H1 (cell line): ENCODE data around the gene TRAK1. TPM values are rescaled to one million over a fixed set of nuclear protein-coding genes. Genes with fewer than 3 reads are reported as not detected.

ENCODE experiments used
- CTCF ChIA-PET: fragments of 300-600 bp; sonication (Branson Sonifier 250); formaldehyde crosslinking; loops from one replicate; lab custom pipeline; 2021; ENCODE audit not compliant: partially characterized antibody; lab: Charles Lee
- POLR2A ChIA-PET: fragments of 300-600 bp; sonication (Branson Sonifier 250); formaldehyde crosslinking; loops from one replicate; lab custom pipeline; 2021; ENCODE audit warnings: inconsistent platforms; ENCODE audit not compliant: partially characterized antibody; lab: Charles Lee
- DNase-seq, 2 experiments: peaks; one replicate each; pipeline versions ENCODE4 v3.0.0 to v3.0.0-alpha.2; 2010 to 2022; ENCODE audit warnings: low spot score in 2 of 2, low read depth in 1 of 2, mixed read lengths in 1 of 2
- FAIRE-seq: peaks from 2 replicates; lab custom pipeline; 2011; peaks lifted over from hg19 to GRCh38; lab: Jason Lieb, UNC
- H2AFZ ChIP-seq: 2 replicates; pipeline ENCODE4 v1.8.1; 2012; ENCODE audit warnings: low read length, inconsistent platforms
- H2AK5ac ChIP-seq: 2 replicates; pipeline ENCODE4 v1.6.1; 2013; ENCODE audit warnings: low read depth, low read length
- H2BK120ac ChIP-seq: replicated peaks from 2 replicates; pipeline ENCODE3; 2013; ENCODE audit warnings: low read depth, low read length, inconsistent platforms
- H2BK12ac ChIP-seq: 2 replicates; pipeline ENCODE4 v1.6.1; 2013; ENCODE audit warnings: low read depth, low read length
- H2BK15ac ChIP-seq: 2 replicates; pipeline ENCODE4 v1.6.1; 2013; ENCODE audit warnings: low read length
- H2BK20ac ChIP-seq: 2 replicates; pipeline ENCODE4 v1.6.1; 2013; ENCODE audit warnings: low read length
- H2BK5ac ChIP-seq: 2 replicates; pipeline ENCODE4 v1.6.1; 2013; ENCODE audit warnings: low read depth, low read length
- H3K14ac ChIP-seq: 2 replicates; pipeline ENCODE4 v1.6.1; 2013; ENCODE audit warnings: inconsistent platforms; ENCODE audit not compliant: insufficient read length
- H3K18ac ChIP-seq: 2 replicates; pipeline ENCODE4 v1.6.1; 2013; ENCODE audit warnings: low read length; ENCODE audit errors: extremely low read depth
- H3K23ac ChIP-seq: 2 replicates; pipeline ENCODE4 v1.6.1; 2013; ENCODE audit warnings: inconsistent platforms; ENCODE audit not compliant: insufficient read length
- H3K23me2 ChIP-seq: 2 replicates; pipeline ENCODE4 v1.6.1; 2013; ENCODE audit warnings: low read depth, low read length
- H3K27ac ChIP-seq: 2 replicates; pipeline ENCODE4 v1.6.1; 2011; ENCODE audit warnings: low read depth, low read length, inconsistent platforms
- H3K27me3 ChIP-seq, 4 experiments: replicated peaks in 1 of 4; 1 replicate in 1 of 4; 2 replicates in 3 of 4; pipeline versions ENCODE4 v1.6.1 to v1.8.1; 2011 to 2013; ENCODE audit warnings: low read length in 3 of 4, mild to moderate bottlenecking in 3 of 4, inconsistent platforms in 2 of 4, mixed read lengths in 2 of 4, moderate library complexity in 1 of 4; ENCODE audit not compliant: control insufficient read depth in 3 of 4, insufficient read depth in 3 of 4; ENCODE audit errors: extremely low read depth in 1 of 4
- H3K36me3 ChIP-seq, 4 experiments: 2 replicates each; pipeline versions ENCODE4 v1.6.1 to v1.8.1; 2011 to 2013; ENCODE audit warnings: mild to moderate bottlenecking in 4 of 4, low read length in 3 of 4, moderate library complexity in 2 of 4, control low read depth in 1 of 4, inconsistent platforms in 1 of 4; ENCODE audit not compliant: insufficient read depth in 4 of 4, control insufficient read depth in 2 of 4
- H3K4ac ChIP-seq: replicated peaks from 2 replicates; pipeline ENCODE3; 2013; ENCODE audit warnings: low read length, low read depth, mixed read lengths, inconsistent platforms; ENCODE audit not compliant: insufficient read length
- H3K4me1 ChIP-seq, 4 experiments: replicated peaks in 1 of 4; 1 replicate in 1 of 4; 2 replicates in 3 of 4; pipeline versions ENCODE4 v1.6.1 to v1.8.1; 2011 to 2013; ENCODE audit warnings: low read length in 3 of 4, inconsistent platforms in 2 of 4, mixed read lengths in 1 of 4; ENCODE audit not compliant: insufficient read depth in 4 of 4, control insufficient read depth in 3 of 4
- H3K4me2 ChIP-seq, 2 experiments: 2 replicates each; pipeline versions ENCODE4 v1.6.1 to v1.8.1; 2011 to 2013; ENCODE audit warnings: low read depth in 2 of 2, low read length in 2 of 2, control low read depth in 1 of 2, inconsistent platforms in 1 of 2, mild to moderate bottlenecking in 1 of 2; ENCODE audit not compliant: insufficient read depth in 1 of 2
- H3K4me3 ChIP-seq, 4 experiments: fragments of 200-600, 300-600 bp in 1 of 4; sonication (generic), shearing (Covaris generic), sonication (Bioruptor Twin) in 1 of 4; 2 replicates each; pipeline versions ENCODE4 v1.5.1 to v1.8.1; 2011 to 2016; ENCODE audit warnings: low read length in 4 of 4, low read depth in 3 of 4, control low read depth in 2 of 4, inconsistent platforms in 2 of 4, mild to moderate bottlenecking in 2 of 4, mixed read lengths in 1 of 4, moderate library complexity in 1 of 4; ENCODE audit not compliant: insufficient read depth in 2 of 4; ENCODE audit errors: extremely low read depth in 1 of 4
- H3K56ac ChIP-seq: replicated peaks from 2 replicates; pipeline ENCODE3; 2013; ENCODE audit warnings: low read depth, mild to moderate bottlenecking, mixed read lengths, low read length, inconsistent platforms; ENCODE audit not compliant: insufficient read length
- H3K79me1 ChIP-seq: 2 replicates; pipeline ENCODE4 v1.6.1; 2013; ENCODE audit warnings: low read depth, low read length, control low read depth
- H3K79me2 ChIP-seq, 2 experiments: 2 replicates each; pipeline versions ENCODE4 v1.6.1 to v1.8.1; 2012 to 2013; ENCODE audit warnings: low read length in 2 of 2, mild to moderate bottlenecking in 2 of 2, inconsistent platforms in 1 of 2; ENCODE audit not compliant: insufficient read depth in 2 of 2, control insufficient read depth in 1 of 2
- H3K9ac ChIP-seq, 4 experiments: replicated peaks in 1 of 4; 1 replicate in 1 of 4; 2 replicates in 3 of 4; pipeline versions ENCODE4 v1.6.1 to v1.8.1; 2011 to 2013; ENCODE audit warnings: low read depth in 3 of 4, low read length in 3 of 4, control low read depth in 2 of 4, mild to moderate bottlenecking in 2 of 4, moderate library complexity in 2 of 4, inconsistent platforms in 1 of 4; ENCODE audit errors: extremely low read depth in 1 of 4
- H3K9me3 ChIP-seq, 2 experiments: 2 replicates each; pipeline versions ENCODE4 v1.6.1 to v1.8.1; 2012 to 2013; ENCODE audit warnings: mild to moderate bottlenecking in 2 of 2, moderate library complexity in 2 of 2, control low read depth in 1 of 2, inconsistent platforms in 1 of 2, low read depth in 1 of 2, low read length in 1 of 2, mixed read lengths in 1 of 2; ENCODE audit not compliant: insufficient read depth in 2 of 2
- H4K20me1 ChIP-seq, 2 experiments: replicated peaks in 1 of 2; 2 replicates each; pipeline versions ENCODE3 to v1.8.1; 2011 to 2013; ENCODE audit warnings: inconsistent platforms in 2 of 2, low read length in 2 of 2, mild to moderate bottlenecking in 1 of 2; ENCODE audit not compliant: insufficient read depth in 2 of 2, control insufficient read depth in 1 of 2
- H4K5ac ChIP-seq: 2 replicates; pipeline ENCODE4 v1.6.1; 2013; ENCODE audit warnings: low read length, low read depth, mixed read lengths, inconsistent platforms; ENCODE audit not compliant: insufficient read length
- H4K8ac ChIP-seq: 2 replicates; pipeline ENCODE4 v1.8.0; 2013; ENCODE audit warnings: mild to moderate bottlenecking, moderate library complexity, low read length, inconsistent platforms; ENCODE audit not compliant: insufficient read depth; ENCODE audit errors: extremely low read depth
- H4K91ac ChIP-seq: replicated peaks from 2 replicates; pipeline ENCODE3; 2013; ENCODE audit warnings: low read length, mixed read lengths, inconsistent platforms; ENCODE audit not compliant: insufficient read length
- SAP30 ChIP-seq: fragments of 300-600 bp; sonication (generic); IDR thresholded peaks from 2 replicates; pipeline ENCODE4 v1.7.1; 2012; ENCODE audit warnings: low read length, moderate library complexity, mild to moderate bottlenecking, inconsistent platforms; ENCODE audit not compliant: insufficient read depth, insufficient replicate concordance
- TEAD4 ChIP-seq: IDR thresholded peaks from 2 replicates; pipeline ENCODE4 v1.6.1; 2012; ENCODE audit warnings: low read depth, low read length, inconsistent platforms, mixed read lengths
- WGBS, 2 experiments: shearing (Covaris generic) in 1 of 2; methylation state at CpG; one replicate each; pipeline versions ENCODE4 v1.1.6 to v1.1.7; 2013 to 2015; ENCODE audit warnings: low lambda C conversion rate in 2 of 2, mixed read lengths in 2 of 2, inconsistent platforms in 1 of 2, low coverage in 1 of 2, missing lambda C conversion rate in 1 of 2; ENCODE audit not compliant: insufficient replicate concordance in 2 of 2, insufficient coverage in 1 of 2, insufficient read length in 1 of 2; ENCODE audit errors: extremely low coverage in 1 of 2, missing lambda C conversion rate in 1 of 2; 5-methylcytosine and 5-hydroxymethylcytosine counted together
- polyA plus RNA-seq, 7 experiments: library from polyadenylated mRNA; depleted of rRNA in 3 of 7; stranded (reverse) in 5 of 7; unstranded in 2 of 7; fragments of >200 nt in 5 of 7; fragments of 200-250 nt in 2 of 7; gene quantifications; 1 replicate in 5 of 7; 2 replicates in 1 of 7; 4 replicates in 1 of 7; pipeline versions ENCODE4 v1.2.1 to v1.2.3, GENCODE V29; 2011 to 2013; ENCODE audit warnings: missing spikeins in 2 of 7, mixed read lengths in 2 of 7
- total RNA-seq: library from RNA; stranded (reverse); fragmentation: NEBNext Ultra II Directional; extraction: Animal tissue kit (Norgen Biotek cat#: 25700); gene quantifications from 2 replicates; pipeline ENCODE4 v1.2.1, GENCODE V29; 2021

TRAK1 gene
- total and polyA plus RNA-seq, 2 of the 8 experiments (the other 6 are each of a cell fraction or from before 2014, with no cell fraction given) = 21.3 to 32.7 TPM

DNA sequence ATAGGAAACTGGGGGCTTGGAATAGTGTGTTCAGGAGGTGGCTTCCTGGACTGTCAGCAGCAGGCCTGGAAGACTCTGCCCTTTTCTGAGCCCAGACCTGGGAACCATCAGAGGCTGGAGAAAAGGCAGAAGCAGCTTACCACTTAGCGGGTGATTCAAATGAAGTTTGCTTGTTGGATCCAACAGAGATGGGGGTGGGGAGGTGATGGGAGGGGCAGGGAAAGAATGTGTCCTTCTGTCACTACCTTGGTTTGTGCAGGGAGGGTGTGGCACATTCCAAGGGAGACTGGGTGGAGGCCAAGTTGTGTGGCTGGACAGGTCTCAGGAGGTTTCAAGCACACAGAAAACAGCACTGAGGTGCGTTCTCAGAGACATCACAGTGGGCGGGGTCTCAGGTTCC, 58.8 kb downstream of the TRAK1 start:
- Histone ChIP-seq H3K4me3 (no peak overlapping the region), H4K91ac (no peak overlapping the region)
- CTCF ChIA-PET = no interaction called here

More for the DNA sequence above, 58.8 kb downstream of the TRAK1 start:
- WGBS, 2 experiments = 73% methylated on average over 3 of the region's 3 CpGs; no CpG with 5 or more reads in 1 of the 2 experiments
- TF ChIP-seq SAP30 (no peak), TEAD4 (peak; percentile 67)
- Histone ChIP-seq H3K4ac (no peak overlapping the region), H2BK12ac (no peak overlapping the region), H4K5ac (no peak overlapping the region), H3K9me3 (no peaks in the 10 kb centered on the region), H3K9ac (no peak overlapping the region), H3K23me2 (no peaks in the 10 kb centered on the region), H3K14ac (no peak overlapping the region), H3K56ac (no peak overlapping the region), H4K8ac (no peak overlapping the region), H2BK120ac (no peak overlapping the region), H2BK20ac (no peak overlapping the region), H3K4me1 (no peaks in the 10 kb centered on the region), H3K36me3 (no peaks in the 10 kb centered on the region), H2BK5ac (no peak overlapping the region), H2AFZ (no peak overlapping the region), H4K20me1 (peaks cover 0 to 3% of the 10 kb centered on the region in 2 experiments), H3K27ac (no peak overlapping the region), H3K18ac (no peak overlapping the region), H3K27me3 (no peaks in the 10 kb centered on the region), H2BK15ac (no peak overlapping the region), H3K79me2 (no peaks in the 10 kb centered on the region), H2AK5ac (no peak overlapping the region), H3K79me1 (peaks cover 2% of the 10 kb centered on the region; the same call in 1 of the 2 replicates), H3K4me2 (no peak overlapping the region), H3K23ac (no peak overlapping the region)
- POLR2A ChIA-PET = no interaction called here
- DNase-seq (no peak), FAIRE-seq (no peak)
